ENCODE data around the gene MORF4L1. TPM values are rescaled to one million over a fixed set of nuclear protein-coding genes. Genes with fewer than 3 reads are reported as not detected.

Gene MORF4L1
- total RNA-seq, 1 donor, result 456 TPM

- peaks cover 60% of the 10 kb centered on the region for H3K36me3 ChIP-seq (ENCODE audit: insufficient read depth, low read length)
Observed at GRCh38 chr15:78881681-78882080, 9.0 kb downstream of the MORF4L1 start.

GRCh38 chr15:78889000-78889399 is 16.3 kb downstream of the MORF4L1 start:
- Histone ChIP-seq H3K9me3 (ENCODE audit: low read depth, low read length) (no peaks in the 10 kb centered on the region), H3K27me3 (ENCODE audit: insufficient read depth, low read length) (no peaks in the 10 kb centered on the region), H3K79me2 (ENCODE audit: insufficient read depth, low read length) (peaks cover 95% of the 10 kb centered on the region), H3K4me2 (ENCODE audit: insufficient read depth, low read length) (no peak overlapping the region), H3K36me3 (ENCODE audit: insufficient read depth, low read length) (peaks cover 99% of the 10 kb centered on the region), H4K20me1 (ENCODE audit: insufficient read depth, low read length) (peaks cover 57% of the 10 kb centered on the region), H3K4me1 (ENCODE audit: insufficient read depth, low read length) (no peaks in the 10 kb centered on the region), H3K27ac (ENCODE audit: low read depth, low read length) (no peak overlapping the region), H2AFZ (ENCODE audit: low read length) (no peak overlapping the region), H3K4me3 (ENCODE audit: insufficient read depth, low read length) (no peak overlapping the region)
- TF ChIP-seq CTCF (IDR thresholded peaks at IDR 0.05; ENCODE audit: extremely low read depth, low read depth, low read length), result no peak
- DNase-seq (ENCODE audit: insufficient read length, low spot score, missing footprints), result no peak

More at GRCh38 chr15:78881681-78882080, 9.0 kb downstream of the MORF4L1 start:
- Histone ChIP-seq H3K4me2 (ENCODE audit: insufficient read depth, low read length) (no peak overlapping the region), H3K4me3 (ENCODE audit: insufficient read depth, low read length) (no peak overlapping the region), H4K20me1 (ENCODE audit: insufficient read depth, low read length) (peaks cover 95% of the 10 kb centered on the region), H3K27ac (ENCODE audit: low read depth, low read length) (peak overlapping the region; percentile 13), H3K9me3 (ENCODE audit: low read depth, low read length) (no peaks in the 10 kb centered on the region), H3K79me2 (ENCODE audit: insufficient read depth, low read length) (peaks cover 99% of the 10 kb centered on the region), H3K4me1 (ENCODE audit: insufficient read depth, low read length) (peaks cover 48% of the 10 kb centered on the region), H3K27me3 (ENCODE audit: insufficient read depth, low read length) (no peaks in the 10 kb centered on the region), H2AFZ (ENCODE audit: low read length) (no peak overlapping the region)
- TF ChIP-seq CTCF (IDR thresholded peaks at IDR 0.05; ENCODE audit: extremely low read depth, low read depth, low read length), result no peak
- no peak for DNase-seq (ENCODE audit: insufficient read length, low spot score, missing footprints)

GRCh38 chr15:78893538-78893937 is 20.8 kb downstream of the MORF4L1 start:
- no peak overlapping the region for H3K4me2 ChIP-seq (ENCODE audit: insufficient read depth, low read length)
- no peaks in the 10 kb centered on the region for H3K27me3 ChIP-seq (ENCODE audit: insufficient read depth, low read length)
- DNase-seq (ENCODE audit: insufficient read length, low spot score, missing footprints), result no peak
- TF ChIP-seq CTCF (IDR thresholded peaks at IDR 0.05; ENCODE audit: extremely low read depth, low read depth, low read length), result no peak
- peaks cover 41% of the 10 kb centered on the region for H4K20me1 ChIP-seq (ENCODE audit: insufficient read depth, low read length)
- H3K4me1 ChIP-seq (ENCODE audit: insufficient read depth, low read length), result no peaks in the 10 kb centered on the region
- H2AFZ ChIP-seq (ENCODE audit: low read length), result no peak overlapping the region
- peaks cover 96% of the 10 kb centered on the region for H3K36me3 ChIP-seq (ENCODE audit: insufficient read depth, low read length)
- no peak overlapping the region for H3K4me3 ChIP-seq (ENCODE audit: insufficient read depth, low read length)
- no peaks in the 10 kb centered on the region for H3K9me3 ChIP-seq (ENCODE audit: low read depth, low read length)
- H3K27ac ChIP-seq (ENCODE audit: low read depth, low read length), result no peak overlapping the region
- peaks cover 87% of the 10 kb centered on the region for H3K79me2 ChIP-seq (ENCODE audit: insufficient read depth, low read length)

- no peak for DNase-seq (ENCODE audit: insufficient read length, low spot score, missing footprints)
- TF ChIP-seq CTCF (IDR thresholded peaks at IDR 0.05; ENCODE audit: extremely low read depth, low read depth, low read length), result no peak
- Histone ChIP-seq H4K20me1 (ENCODE audit: insufficient read depth, low read length) (peaks cover 39% of the 10 kb centered on the region), H3K4me1 (ENCODE audit: insufficient read depth, low read length) (no peaks in the 10 kb centered on the region), H3K27me3 (ENCODE audit: insufficient read depth, low read length) (no peaks in the 10 kb centered on the region), H3K27ac (ENCODE audit: low read depth, low read length) (no peak overlapping the region), H2AFZ (ENCODE audit: low read length) (no peak overlapping the region), H3K4me2 (ENCODE audit: insufficient read depth, low read length) (no peak overlapping the region), H3K4me3 (ENCODE audit: insufficient read depth, low read length) (no peak overlapping the region), H3K9me3 (ENCODE audit: low read depth, low read length) (no peaks in the 10 kb centered on the region), H3K36me3 (ENCODE audit: insufficient read depth, low read length) (peaks cover 94% of the 10 kb centered on the region), H3K79me2 (ENCODE audit: insufficient read depth, low read length) (peaks cover 82% of the 10 kb centered on the region)
Observed at GRCh38 chr15:78895471-78895870, 22.8 kb downstream of the MORF4L1 start.
